OCI-LY3 (cell line): ENCODE measurements around the gene MTHFD1L.

Source experiments
- H2AFZ ChIP-seq: fragments of 200-600, 300-600 bp; shearing (Covaris generic); 2 replicates; pipeline ENCODE4 v1.6.0; 2014; ENCODE audit warnings: antibody characterized with exemption, low read depth, low read length
- H3K27ac ChIP-seq: fragments of 200-600, 300-600 bp; sonication (generic); 2 replicates; pipeline ENCODE4 v1.5.1; 2014; ENCODE audit warnings: mild to moderate bottlenecking, low read length, moderate library complexity, mixed read lengths
- H3K27me3 ChIP-seq: fragments of 200-600, 300-600 bp; sonication (generic); 2 replicates; pipeline ENCODE4 v1.6.1; 2014; ENCODE audit warnings: low read depth, low read length, mixed read lengths
- H3K36me3 ChIP-seq: fragments of 200-600, 300-600 bp; sonication (generic); replicated peaks from 2 replicates; pipeline ENCODE3; 2014; ENCODE audit warnings: low read depth, low read length, mixed read lengths
- H3K4me1 ChIP-seq: fragments of 300-600, 200-600 bp; sonication (generic); 2 replicates; pipeline ENCODE4 v1.6.1; 2014; ENCODE audit warnings: low read length, mixed read lengths
- H3K4me2 ChIP-seq: fragments of 200-600, 300-600 bp; sonication (generic); 2 replicates; pipeline ENCODE4 v1.6.1; 2014; ENCODE audit warnings: low read length, mixed read lengths
- H3K4me3 ChIP-seq: fragments of 300-600, 200-600 bp; sonication (generic); 2 replicates; pipeline ENCODE4 v1.5.1; 2014; ENCODE audit warnings: antibody characterized with exemption, mild to moderate bottlenecking, low read length, moderate library complexity
- H3K79me2 ChIP-seq: fragments of 300-600, 200-600 bp; shearing (Covaris generic); 2 replicates; pipeline ENCODE4 v1.6.1; 2014; ENCODE audit warnings: mild to moderate bottlenecking, low read length, mixed read lengths
- H3K9ac ChIP-seq: fragments of 300-600, 200-600 bp; shearing (Covaris generic); 2 replicates; pipeline ENCODE4 v1.6.0; 2014; ENCODE audit warnings: mild to moderate bottlenecking, low read length, moderate library complexity
- H3K9me3 ChIP-seq: fragments of 200-600, 300-600 bp; shearing (Covaris generic); 2 replicates; pipeline ENCODE4 v1.6.1; 2014; ENCODE audit warnings: low read length, mixed read lengths; ENCODE audit not compliant: insufficient read depth
- H4K20me1 ChIP-seq: fragments of 200-600, 300-600 bp; sonication (generic); 2 replicates; pipeline ENCODE4 v1.6.1; 2016; ENCODE audit warnings: low read length, mixed read lengths; ENCODE audit not compliant: insufficient read depth
- CTCF ChIP-seq: fragments of 200-600, 300-600 bp; sonication (generic); IDR thresholded peaks from 2 replicates; pipeline ENCODE4 v1.5.1; 2014; ENCODE audit warnings: antibody characterized with exemption, low read length, low read depth
- EZH2phosphoT487 ChIP-seq: fragments of 200-600 bp; shearing (Covaris generic); IDR thresholded peaks from 2 replicates; pipeline ENCODE4 v1.6.1; 2018; ENCODE audit warnings: antibody characterized with exemption, mixed run types, low read depth

Gene MTHFD1L

DNA sequence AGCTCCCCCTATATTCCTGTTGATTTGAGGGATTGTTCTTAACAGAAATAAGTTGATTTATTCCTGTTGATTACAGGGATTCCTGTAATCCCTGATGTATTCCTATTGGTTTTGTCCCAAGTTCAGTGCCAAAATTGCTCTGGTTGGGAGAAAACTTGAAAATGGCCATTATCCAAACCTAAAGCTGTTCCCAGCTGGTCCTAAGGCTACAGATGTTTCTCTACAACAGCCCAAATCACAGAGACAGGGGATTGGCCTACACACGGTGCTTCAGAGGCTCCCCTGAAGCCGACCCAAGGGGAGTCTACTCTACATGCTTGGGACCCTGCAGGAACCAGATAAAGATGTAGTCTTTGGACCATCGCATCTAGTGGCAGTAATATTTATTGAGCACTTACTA is 275.3 kb downstream of the MTHFD1L start:
- H3K79me2 ChIP-seq = no peaks in the 10 kb centered on the region
- TF ChIP-seq CTCF (no peak), EZH2phosphoT487 (no peak)
- H3K9me3 ChIP-seq = no peaks in the 10 kb centered on the region
- H3K4me3 ChIP-seq = no peak overlapping the region
- H4K20me1 ChIP-seq = no peaks in the 10 kb centered on the region
- H3K9ac ChIP-seq = no peak overlapping the region
- no peak overlapping the region for H3K27ac ChIP-seq
- no peak overlapping the region for H2AFZ ChIP-seq
- H3K4me1 ChIP-seq = no peaks in the 10 kb centered on the region
- H3K36me3 ChIP-seq = no peaks in the 10 kb centered on the region
- H3K27me3 ChIP-seq = no peaks in the 10 kb centered on the region
- H3K4me2 ChIP-seq = no peak overlapping the region

GRCh38 chr6:151141685-151142084 is 276.2 kb downstream of the MTHFD1L start:
- TF ChIP-seq EZH2phosphoT487 = no peak
- TF ChIP-seq CTCF = no peak
- H4K20me1 ChIP-seq = no peaks in the 10 kb centered on the region
- no peaks in the 10 kb centered on the region for H3K4me1 ChIP-seq
- no peak overlapping the region for H3K4me3 ChIP-seq
- H3K9me3 ChIP-seq = no peaks in the 10 kb centered on the region
- no peaks in the 10 kb centered on the region for H3K27me3 ChIP-seq
- H3K4me2 ChIP-seq = no peak overlapping the region
- H3K27ac ChIP-seq = no peak overlapping the region
- H3K9ac ChIP-seq = no peak overlapping the region
- no peak overlapping the region for H2AFZ ChIP-seq
- H3K36me3 ChIP-seq = no peaks in the 10 kb centered on the region
- H3K79me2 ChIP-seq = no peaks in the 10 kb centered on the region

DNA sequence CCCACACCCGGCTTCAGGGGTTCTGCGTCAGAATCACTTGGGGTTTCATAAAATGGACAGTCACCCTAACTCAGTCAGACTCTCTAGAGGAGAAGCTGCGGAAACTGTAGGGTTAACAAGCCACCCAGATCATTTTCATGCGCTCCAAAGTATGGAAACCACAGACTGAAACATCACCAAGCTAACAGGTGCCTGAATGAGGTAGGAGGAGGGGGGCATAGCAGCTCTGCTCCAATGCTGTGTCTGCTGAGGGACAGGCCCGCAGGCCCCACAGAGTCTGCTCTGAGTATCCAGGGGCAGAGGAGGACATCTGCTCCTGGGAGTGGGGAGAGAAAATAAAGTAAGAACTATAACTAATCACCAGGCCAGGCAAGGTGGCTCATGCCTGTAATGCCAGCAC is 277.2 kb downstream of the MTHFD1L start:
- Histone ChIP-seq H4K20me1 (no peaks in the 10 kb centered on the region), H3K36me3 (no peaks in the 10 kb centered on the region), H3K4me1 (no peaks in the 10 kb centered on the region), H3K4me2 (no peak overlapping the region), H3K4me3 (no peak overlapping the region), H3K27me3 (no peaks in the 10 kb centered on the region), H3K27ac (no peak overlapping the region), H2AFZ (no peak overlapping the region), H3K9ac (no peak overlapping the region), H3K79me2 (no peaks in the 10 kb centered on the region), H3K9me3 (no peaks in the 10 kb centered on the region)
- TF ChIP-seq EZH2phosphoT487 = no peak
- TF ChIP-seq CTCF = no peak

DNA sequence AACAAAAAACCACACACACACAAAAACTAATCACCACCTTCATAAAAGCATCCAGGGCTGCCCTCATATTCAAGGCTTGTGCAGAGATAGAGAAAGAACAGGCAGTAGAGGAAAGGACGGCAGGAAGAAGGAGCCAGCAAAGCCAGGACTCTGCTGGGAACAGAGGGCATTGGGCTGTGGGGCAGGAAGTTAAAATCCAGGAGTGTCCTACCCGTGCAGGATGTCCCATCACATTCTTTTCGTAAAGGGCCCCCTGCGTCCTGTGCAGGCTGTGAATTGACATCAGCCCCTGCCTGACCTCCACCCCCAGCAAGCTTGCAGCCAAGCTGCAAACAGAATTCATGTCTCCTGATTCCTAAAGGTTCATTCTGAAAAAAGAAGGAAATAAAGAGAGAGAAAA is 277.8 kb downstream of the MTHFD1L start:
- no peaks in the 10 kb centered on the region for H3K79me2 ChIP-seq
- H3K4me3 ChIP-seq = no peak overlapping the region
- no peaks in the 10 kb centered on the region for H3K36me3 ChIP-seq
- no peak overlapping the region for H3K4me2 ChIP-seq
- TF ChIP-seq CTCF = no peak
- TF ChIP-seq EZH2phosphoT487 = no peak
- no peaks in the 10 kb centered on the region for H4K20me1 ChIP-seq
- H3K4me1 ChIP-seq = no peaks in the 10 kb centered on the region
- H3K27me3 ChIP-seq = no peaks in the 10 kb centered on the region
- no peak overlapping the region for H2AFZ ChIP-seq
- H3K9ac ChIP-seq = no peak overlapping the region
- no peak overlapping the region for H3K27ac ChIP-seq
- H3K9me3 ChIP-seq = no peaks in the 10 kb centered on the region
